ENCODE measurements around the gene SNAI1.

The SNAI1 gene

DNA sequence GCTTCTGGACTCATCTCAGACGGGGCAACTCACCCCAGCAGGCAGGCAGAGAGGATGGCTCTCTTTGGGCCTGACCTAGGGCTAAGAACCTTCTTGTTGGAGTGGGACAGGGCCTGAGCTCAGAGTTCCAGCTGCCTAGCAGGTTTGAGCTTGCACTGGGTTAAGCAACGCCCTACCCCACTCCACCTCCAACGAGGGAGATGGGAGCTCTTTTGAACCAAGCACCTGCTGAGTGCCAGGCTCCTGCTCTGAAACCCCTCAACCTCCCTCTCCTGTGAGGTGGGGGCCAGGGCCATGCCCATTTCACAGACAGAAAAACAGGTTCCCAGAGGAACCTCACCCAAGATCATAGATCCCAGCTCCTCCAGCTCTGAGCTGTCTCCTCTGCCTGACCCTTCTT, 54.3 kb downstream of the SNAI1 start:
- no peak for DNase-seq

DNA sequence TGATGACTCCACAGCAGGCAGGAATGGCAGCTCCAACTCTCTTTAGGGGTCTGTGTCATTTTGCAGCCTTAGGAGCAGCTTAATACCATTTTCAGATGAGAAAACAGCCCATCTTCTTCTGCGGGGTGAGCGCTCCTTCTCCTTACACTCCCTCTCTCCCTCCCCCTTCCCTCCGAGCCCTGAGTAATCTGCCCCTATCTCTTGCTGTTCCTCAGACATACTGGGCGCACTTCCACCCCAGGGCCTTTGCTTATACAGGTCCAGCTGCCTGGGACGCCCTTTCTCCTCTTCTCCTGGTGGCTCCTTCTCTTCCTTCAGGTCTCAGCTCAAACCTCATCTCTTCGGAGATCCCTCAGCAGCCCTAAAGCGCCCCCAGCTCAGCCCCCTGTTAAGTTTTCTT, 54.8 kb downstream of the SNAI1 start:
- no peaks in the 10 kb centered on the region for H3K9me3 ChIP-seq
- TF ChIP-seq, protein P1, sequence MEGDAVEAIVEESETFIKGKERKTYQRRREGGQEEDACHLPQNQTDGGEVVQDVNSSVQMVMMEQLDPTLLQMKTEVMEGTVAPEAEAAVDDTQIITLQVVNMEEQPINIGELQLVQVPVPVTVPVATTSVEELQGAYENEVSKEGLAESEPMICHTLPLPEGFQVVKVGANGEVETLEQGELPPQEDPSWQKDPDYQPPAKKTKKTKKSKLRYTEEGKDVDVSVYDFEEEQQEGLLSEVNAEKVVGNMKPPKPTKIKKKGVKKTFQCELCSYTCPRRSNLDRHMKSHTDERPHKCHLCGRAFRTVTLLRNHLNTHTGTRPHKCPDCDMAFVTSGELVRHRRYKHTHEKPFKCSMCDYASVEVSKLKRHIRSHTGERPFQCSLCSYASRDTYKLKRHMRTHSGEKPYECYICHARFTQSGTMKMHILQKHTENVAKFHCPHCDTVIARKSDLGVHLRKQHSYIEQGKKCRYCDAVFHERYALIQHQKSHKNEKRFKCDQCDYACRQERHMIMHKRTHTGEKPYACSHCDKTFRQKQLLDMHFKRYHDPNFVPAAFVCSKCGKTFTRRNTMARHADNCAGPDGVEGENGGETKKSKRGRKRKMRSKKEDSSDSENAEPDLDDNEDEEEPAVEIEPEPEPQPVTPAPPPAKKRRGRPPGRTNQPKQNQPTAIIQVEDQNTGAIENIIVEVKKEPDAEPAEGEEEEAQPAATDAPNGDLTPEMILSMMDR (IDR thresholded peaks at IDR 0.05; ENCODE audit: low read depth, low read length) = no peak
- peaks cover 15% of the 10 kb centered on the region for H3K4me1 ChIP-seq
- no peaks in the 10 kb centered on the region for H3K36me3 ChIP-seq
- DNase-seq = no peak
- H3K4me3 ChIP-seq (ENCODE audit: low read depth, low read length) = no peak overlapping the region
- no peaks in the 10 kb centered on the region for H3K27me3 ChIP-seq

More for the DNA sequence above, 54.3 kb downstream of the SNAI1 start:
- TF ChIP-seq, protein P1 (IDR thresholded peaks at IDR 0.05; ENCODE audit: low read depth, low read length) = no peak
- Histone ChIP-seq H3K9me3 (no peaks in the 10 kb centered on the region), H3K27me3 (no peaks in the 10 kb centered on the region), H3K4me3 (ENCODE audit: low read depth, low read length) (no peak overlapping the region), H3K36me3 (no peaks in the 10 kb centered on the region), H3K4me1 (peaks cover 15% of the 10 kb centered on the region)

DNA sequence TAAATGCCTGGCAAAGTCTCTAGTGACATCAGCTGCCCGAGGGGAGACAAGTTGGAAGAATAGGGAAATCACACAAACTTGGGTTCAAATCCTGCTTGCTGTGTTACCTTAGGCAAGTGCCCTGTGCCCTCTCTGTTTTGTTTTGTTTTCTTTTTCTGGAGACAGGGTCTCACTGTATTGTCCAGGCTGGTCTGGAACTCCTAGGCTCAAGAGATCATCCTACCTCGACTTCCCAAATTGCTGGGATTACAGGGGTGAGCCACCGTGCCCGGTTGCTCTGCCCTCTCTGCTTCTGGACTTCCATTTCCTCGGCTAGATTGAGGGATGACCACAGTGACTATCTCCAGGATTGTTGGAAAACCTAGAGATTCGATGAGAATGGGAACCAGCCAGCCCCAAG, 55.4 kb downstream of the SNAI1 start:
- TF ChIP-seq, protein P1 (IDR thresholded peaks at IDR 0.05; ENCODE audit: low read depth, low read length) = no peak
- peaks cover 15% of the 10 kb centered on the region for H3K4me1 ChIP-seq

More for the DNA sequence above, 55.4 kb downstream of the SNAI1 start:
- Histone ChIP-seq H3K27me3 (no peaks in the 10 kb centered on the region), H3K9me3 (no peaks in the 10 kb centered on the region), H3K4me3 (ENCODE audit: low read depth, low read length) (no peak overlapping the region), H3K36me3 (no peaks in the 10 kb centered on the region)
- DNase-seq = no peak
